Umbilical cord (tissue), 1 donor: ENCODE data around the gene GAL3ST3. TPM values are rescaled to one million over a fixed set of nuclear protein-coding genes. Genes with fewer than 3 reads are reported as not detected.

Source experiments
- total RNA-seq: library from RNA; depleted of rRNA; stranded (reverse); fragments of >200 nt; gene quantifications from one replicate; pipeline ENCODE4 v1.2.3, GENCODE V29; 2014; ENCODE audit warnings: low replicate concordance; ENCODE audit not compliant: insufficient read depth

GAL3ST3 gene
- total RNA-seq, 1 donor from 2014 or later, result 2.9 TPM

Other genes starting within 250 kb of the GAL3ST3 start
- gene SNX32, start 215.2 kb downstream of the GAL3ST3 start, total RNA-seq, result 1.9 TPM
- 353 TPM for gene CFL1, start 191.0 kb downstream of the GAL3ST3 start, total RNA-seq
- gene MUS81, start 188.7 kb downstream of the GAL3ST3 start, total RNA-seq, result 38.3 TPM
- 85.5 TPM for gene EFEMP2, start 176.4 kb downstream of the GAL3ST3 start, total RNA-seq
- not detected for gene CTSW, start 169.3 kb downstream of the GAL3ST3 start, total RNA-seq
- gene FIBP, start 160.7 kb downstream of the GAL3ST3 start, total RNA-seq, result 103 TPM
- gene CCDC85B, start 158.5 kb downstream of the GAL3ST3 start, total RNA-seq, result 8.4 TPM
- not detected for gene FOSL1, start 148.8 kb downstream of the GAL3ST3 start, total RNA-seq
- 15.9 TPM for gene C11orf68, start 130.1 kb downstream of the GAL3ST3 start, total RNA-seq
- 69.6 TPM for gene DRAP1, start 129.7 kb downstream of the GAL3ST3 start, total RNA-seq
- not detected for gene TSGA10IP, start 103.7 kb downstream of the GAL3ST3 start, total RNA-seq
- gene SART1, start 87.4 kb downstream of the GAL3ST3 start, total RNA-seq, result 38.0 TPM
- gene EIF1AD, start 47.0 kb downstream of the GAL3ST3 start, total RNA-seq, result 16.1 TPM
- gene BANF1, start 46.7 kb downstream of the GAL3ST3 start, total RNA-seq, result 31.3 TPM
- gene CST6, start 37.2 kb downstream of the GAL3ST3 start, total RNA-seq, result 4.6 TPM
- 0.48 TPM for gene CATSPER1, start 22.7 kb downstream of the GAL3ST3 start, total RNA-seq
- 86.2 TPM for gene SF3B2, start 3.2 kb upstream of the GAL3ST3 start, total RNA-seq
- 42.6 TPM for gene PACS1, start 21.1 kb upstream of the GAL3ST3 start, total RNA-seq
- gene KLC2, start 208.5 kb upstream of the GAL3ST3 start, total RNA-seq, result 20.0 TPM
- gene RAB1B, start 219.5 kb upstream of the GAL3ST3 start, total RNA-seq, result 34.7 TPM
- not detected for gene CNIH2, start 229.0 kb upstream of the GAL3ST3 start, total RNA-seq
- 129 TPM for gene YIF1A, start 240.0 kb upstream of the GAL3ST3 start, total RNA-seq
- 0.24 TPM for gene TMEM151A, start 242.7 kb upstream of the GAL3ST3 start, total RNA-seq